Cardiac fibroblast (primary cell): ENCODE results near the gene TMEM235.
A peak's percentile ranks its signal among the peaks of the same experiment; 100 is the strongest.

ENCODE experiments used
- DNase-seq, 2 donors: peaks; one replicate each; pipeline versions ENCODE4 v3.0.0 to v3.0.0-alpha.2; 2010; ENCODE audit warnings: low read depth in 2 of 2
- H3K4me3 ChIP-seq, 2 donors: replicated peaks in 1 of 2; 1 replicate in 1 of 2; 2 replicates in 1 of 2; pipeline ENCODE4 v1.5.1; 2011; ENCODE audit warnings: low read depth in 2 of 2, low read length in 2 of 2, mild to moderate bottlenecking in 2 of 2, moderate library complexity in 1 of 2
- CTCF ChIP-seq: IDR thresholded peaks from one replicate; pipeline ENCODE4 v1.5.1; 2011; ENCODE audit warnings: low read depth, mild to moderate bottlenecking, low read length, inconsistent platforms

The TMEM235 gene

GRCh38 chr17:78230996-78231935, at the start of gene TMEM235:
Gene TMEM235 (plus strand): TSS chr17:78231631. CDS start chr17:78232024, 393 bp downstream.
- no peak for DNase-seq
- no peak for TF ChIP-seq CTCF
- H3K4me3 ChIP-seq = no peak within 1 kb of the TSS

- TF ChIP-seq CTCF = no peak
- DNase-seq = no peak
- no peak overlapping the region for H3K4me3 ChIP-seq
Observed at GRCh38 chr17:78182504-78182903, 48.9 kb upstream of the TMEM235 start.

GRCh38 chr17:78183916-78184315, 47.5 kb upstream of the TMEM235 start:
- TF ChIP-seq CTCF = no peak
- no peak overlapping the region for H3K4me3 ChIP-seq
- DNase-seq = no peak

GRCh38 chr17:78184351-78184750, 47.1 kb upstream of the TMEM235 start:
- H3K4me3 ChIP-seq = no peak overlapping the region
- no peak for DNase-seq

GRCh38 chr17:78184868-78185267, 46.6 kb upstream of the TMEM235 start:
- no peak for DNase-seq
- H3K4me3 ChIP-seq = no peak overlapping the region
- TF ChIP-seq CTCF = no peak

More at GRCh38 chr17:78184351-78184750, 47.1 kb upstream of the TMEM235 start:
- TF ChIP-seq CTCF = no peak

- H3K4me3 ChIP-seq = peak overlapping the region; percentile 70 to 73
- DNase-seq = peak; percentile 30 to 37
- TF ChIP-seq CTCF = no peak
Observed at GRCh38 chr17:78185981-78186691, 45.3 kb upstream of the TMEM235 start.
